ENCODE data around the gene KRT84.

GRCh38 chr12:52372216-52373154 lies 13.0 kb downstream of the KRT84 start:
- no peak for TF ChIP-seq ZNF274 (IDR thresholded peaks at IDR 0.05; ENCODE audit: low read depth, low read length)
- TF ChIP-seq YY1 (IDR thresholded peaks at IDR 0.05; ENCODE audit: insufficient read depth, insufficient read length), result no peak
- TF ChIP-seq SUZ12 (IDR thresholded peaks at IDR 0.05; ENCODE audit: extremely low read depth, insufficient read depth, insufficient read length), result no peak
